Measurements from ENCODE around the gene ALG14. TPM values are rescaled to one million over a fixed set of nuclear protein-coding genes. Genes with fewer than 3 reads are reported as not detected.

Gene ALG14
- polyA plus RNA-seq, 1 donor from 2014 or later, result 2.6 TPM

GRCh38 chr1:94981575-94981973 lies 91.2 kb downstream of the ALG14 start:
- Histone ChIP-seq H3K27ac (ENCODE audit: low read length) (no peak overlapping the region), H3K27me3 (ENCODE audit: insufficient read depth, low read depth, low read length) (no peaks in the 10 kb centered on the region), H4K20me1 (ENCODE audit: insufficient read depth) (no peaks in the 10 kb centered on the region), H3K9me2 (ENCODE audit: insufficient read depth, low read length) (no peaks in the 10 kb centered on the region), H3K79me2 (replicated peaks; ENCODE audit: insufficient read depth, low read length) (no peaks in the 10 kb centered on the region), H3K4me2 (ENCODE audit: low read length) (no peak overlapping the region), H3F3A (ENCODE audit: insufficient read depth, low read length, poor library complexity, severe bottlenecking) (no peaks in the 10 kb centered on the region), H3K4me3 (ENCODE audit: low read length) (no peak overlapping the region), H3K36me3 (ENCODE audit: insufficient read depth, low read length) (no peaks in the 10 kb centered on the region), H3K9ac (ENCODE audit: low read length) (no peak overlapping the region), H3K9me3 (ENCODE audit: low read length) (no peaks in the 10 kb centered on the region), H2AFZ (ENCODE audit: low read depth, low read length) (no peak overlapping the region)
- TF ChIP-seq MXI1 (conservative IDR thresholded peaks at IDR 0.05; ENCODE audit: poor library complexity, severe bottlenecking) (no peak), EP300 (conservative IDR thresholded peaks at IDR 0.05; ENCODE audit: poor library complexity, severe bottlenecking) (no peak), TAF1 (IDR thresholded peaks at IDR 0.05; ENCODE audit: low read depth) (no peak)
- TF ChIP-seq, protein P1, sequence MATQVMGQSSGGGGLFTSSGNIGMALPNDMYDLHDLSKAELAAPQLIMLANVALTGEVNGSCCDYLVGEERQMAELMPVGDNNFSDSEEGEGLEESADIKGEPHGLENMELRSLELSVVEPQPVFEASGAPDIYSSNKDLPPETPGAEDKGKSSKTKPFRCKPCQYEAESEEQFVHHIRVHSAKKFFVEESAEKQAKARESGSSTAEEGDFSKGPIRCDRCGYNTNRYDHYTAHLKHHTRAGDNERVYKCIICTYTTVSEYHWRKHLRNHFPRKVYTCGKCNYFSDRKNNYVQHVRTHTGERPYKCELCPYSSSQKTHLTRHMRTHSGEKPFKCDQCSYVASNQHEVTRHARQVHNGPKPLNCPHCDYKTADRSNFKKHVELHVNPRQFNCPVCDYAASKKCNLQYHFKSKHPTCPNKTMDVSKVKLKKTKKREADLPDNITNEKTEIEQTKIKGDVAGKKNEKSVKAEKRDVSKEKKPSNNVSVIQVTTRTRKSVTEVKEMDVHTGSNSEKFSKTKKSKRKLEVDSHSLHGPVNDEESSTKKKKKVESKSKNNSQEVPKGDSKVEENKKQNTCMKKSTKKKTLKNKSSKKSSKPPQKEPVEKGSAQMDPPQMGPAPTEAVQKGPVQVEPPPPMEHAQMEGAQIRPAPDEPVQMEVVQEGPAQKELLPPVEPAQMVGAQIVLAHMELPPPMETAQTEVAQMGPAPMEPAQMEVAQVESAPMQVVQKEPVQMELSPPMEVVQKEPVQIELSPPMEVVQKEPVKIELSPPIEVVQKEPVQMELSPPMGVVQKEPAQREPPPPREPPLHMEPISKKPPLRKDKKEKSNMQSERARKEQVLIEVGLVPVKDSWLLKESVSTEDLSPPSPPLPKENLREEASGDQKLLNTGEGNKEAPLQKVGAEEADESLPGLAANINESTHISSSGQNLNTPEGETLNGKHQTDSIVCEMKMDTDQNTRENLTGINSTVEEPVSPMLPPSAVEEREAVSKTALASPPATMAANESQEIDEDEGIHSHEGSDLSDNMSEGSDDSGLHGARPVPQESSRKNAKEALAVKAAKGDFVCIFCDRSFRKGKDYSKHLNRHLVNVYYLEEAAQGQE (IDR thresholded peaks at IDR 0.05; ENCODE audit: borderline replicate concordance), result no peak

- H3K9me2 ChIP-seq (ENCODE audit: insufficient read depth, low read length), result no peaks in the 10 kb centered on the region
- no peak overlapping the region for H3K4me3 ChIP-seq (ENCODE audit: low read length)
- no peak overlapping the region for H3K27ac ChIP-seq (ENCODE audit: low read length)
- H3K79me2 ChIP-seq (replicated peaks; ENCODE audit: insufficient read depth, low read length), result no peaks in the 10 kb centered on the region
- TF ChIP-seq SMC3 (conservative IDR thresholded peaks at IDR 0.05; ENCODE audit: poor library complexity) (no peak), MXI1 (conservative IDR thresholded peaks at IDR 0.05; ENCODE audit: poor library complexity, severe bottlenecking) (no peak), POLR2AphosphoS5 (IDR thresholded peaks at IDR 0.05) (no peak), EP300 (conservative IDR thresholded peaks at IDR 0.05; ENCODE audit: poor library complexity, severe bottlenecking) (no peak), TAF1 (IDR thresholded peaks at IDR 0.05; ENCODE audit: low read depth) (no peak), EZH2 (IDR thresholded peaks at IDR 0.05; ENCODE audit: borderline replicate concordance, insufficient read depth, low read length, poor library complexity, severe bottlenecking) (no peak), RAD21 (conservative IDR thresholded peaks at IDR 0.05) (no peak)
- TF ChIP-seq, protein P2, sequence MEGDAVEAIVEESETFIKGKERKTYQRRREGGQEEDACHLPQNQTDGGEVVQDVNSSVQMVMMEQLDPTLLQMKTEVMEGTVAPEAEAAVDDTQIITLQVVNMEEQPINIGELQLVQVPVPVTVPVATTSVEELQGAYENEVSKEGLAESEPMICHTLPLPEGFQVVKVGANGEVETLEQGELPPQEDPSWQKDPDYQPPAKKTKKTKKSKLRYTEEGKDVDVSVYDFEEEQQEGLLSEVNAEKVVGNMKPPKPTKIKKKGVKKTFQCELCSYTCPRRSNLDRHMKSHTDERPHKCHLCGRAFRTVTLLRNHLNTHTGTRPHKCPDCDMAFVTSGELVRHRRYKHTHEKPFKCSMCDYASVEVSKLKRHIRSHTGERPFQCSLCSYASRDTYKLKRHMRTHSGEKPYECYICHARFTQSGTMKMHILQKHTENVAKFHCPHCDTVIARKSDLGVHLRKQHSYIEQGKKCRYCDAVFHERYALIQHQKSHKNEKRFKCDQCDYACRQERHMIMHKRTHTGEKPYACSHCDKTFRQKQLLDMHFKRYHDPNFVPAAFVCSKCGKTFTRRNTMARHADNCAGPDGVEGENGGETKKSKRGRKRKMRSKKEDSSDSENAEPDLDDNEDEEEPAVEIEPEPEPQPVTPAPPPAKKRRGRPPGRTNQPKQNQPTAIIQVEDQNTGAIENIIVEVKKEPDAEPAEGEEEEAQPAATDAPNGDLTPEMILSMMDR (IDR thresholded peaks at IDR 0.05; ENCODE audit: poor library complexity, severe bottlenecking), result no peak
- TF ChIP-seq, protein P1 (IDR thresholded peaks at IDR 0.05; ENCODE audit: borderline replicate concordance), result no peak
- H3K9me3 ChIP-seq (ENCODE audit: low read length), result no peaks in the 10 kb centered on the region
- no peak overlapping the region for H3K9ac ChIP-seq (ENCODE audit: low read length)
- H2AFZ ChIP-seq (ENCODE audit: low read depth, low read length), result no peak overlapping the region
- no peaks in the 10 kb centered on the region for H3K36me3 ChIP-seq (ENCODE audit: insufficient read depth, low read length)
- H3K27me3 ChIP-seq (ENCODE audit: insufficient read depth, low read depth, low read length), result no peaks in the 10 kb centered on the region
- no peaks in the 10 kb centered on the region for H4K20me1 ChIP-seq (ENCODE audit: insufficient read depth)
- H3F3A ChIP-seq (ENCODE audit: insufficient read depth, low read length, poor library complexity, severe bottlenecking), result no peaks in the 10 kb centered on the region
- no peak overlapping the region for H3K4me2 ChIP-seq (ENCODE audit: low read length)
These were observed 91.9 kb downstream of the ALG14 start for GRCh38 chr1:94980582-94981574.

Measured in neural cell (in vitro differentiated cells).